CD4-positive, alpha-beta memory T cell (primary cell): ENCODE results near the gene RPRD1A. TPM values are rescaled to one million over a fixed set of nuclear protein-coding genes. Genes with fewer than 3 reads are reported as not detected.
"Not testable (repeated sequence)": the region's sequence is repeated elsewhere in the genome, so short reads cannot be mapped to it uniquely, and the experiment has no call there.

Source experiments
- CTCF ChIA-PET: fragments of 350-600 bp; sonication (Branson Sonifier 250); formaldehyde crosslinking; loops from one replicate; lab custom pipeline; 2021; ENCODE audit warnings: inconsistent platforms; ENCODE audit not compliant: partially characterized antibody; lab: Charles Lee
- POLR2A ChIA-PET: fragments of 350-600 bp; sonication (Branson Sonifier 250); formaldehyde crosslinking; loops from one replicate; lab custom pipeline; 2021; ENCODE audit not compliant: partially characterized antibody; lab: Charles Lee
- DNase-seq, 5 donors: peaks; one replicate each; pipeline versions ENCODE4 v3.0.0 to v3.0.0-alpha.2; 2020 to 2022; ENCODE audit warnings: mixed read lengths in 1 of 5
- H3K27ac ChIP-seq: one replicate; pipeline ENCODE4 v1.7.0; 2013; ENCODE audit warnings: low read depth, low read length
- H3K27me3 ChIP-seq: 2 replicates; pipeline ENCODE4 v1.7.0; 2013; ENCODE audit warnings: mild to moderate bottlenecking, low read length, moderate library complexity; ENCODE audit not compliant: insufficient read depth
- H3K36me3 ChIP-seq: 2 replicates; pipeline ENCODE4 v1.7.0; 2013; ENCODE audit warnings: mild to moderate bottlenecking, low read length, moderate library complexity; ENCODE audit not compliant: insufficient read depth
- H3K4me1 ChIP-seq: 2 replicates; pipeline ENCODE4 v1.7.0; 2013; ENCODE audit warnings: mild to moderate bottlenecking, low read length, moderate library complexity; ENCODE audit not compliant: insufficient read depth
- H3K4me3 ChIP-seq, 2 donors: one replicate each; pipeline ENCODE4 v1.7.0; 2013; ENCODE audit warnings: low read length in 2 of 2, mild to moderate bottlenecking in 1 of 2
- H3K9me3 ChIP-seq, 2 donors: one replicate each; pipeline ENCODE4 v1.7.0; 2013; ENCODE audit warnings: low read length in 2 of 2, control low read depth in 1 of 2; ENCODE audit not compliant: control insufficient read depth in 1 of 2
- H3K27ac Mint-ChIP-seq, 7 donors: one replicate each; pipeline ENCODE4 v1.8.0; 2020 to 2021; ENCODE audit warnings: mixed read lengths in 7 of 7, mild to moderate bottlenecking in 6 of 7, inconsistent platforms in 3 of 7, moderate library complexity in 3 of 7
- H3K27me3 Mint-ChIP-seq, 2 donors: one replicate each; pipeline ENCODE4 v1.8.0; 2020 to 2021; ENCODE audit warnings: mixed read lengths in 2 of 2
- H3K36me3 Mint-ChIP-seq, 2 donors: one replicate each; pipeline ENCODE4 v1.8.0; 2020 to 2021; ENCODE audit warnings: mixed read lengths in 2 of 2, inconsistent platforms in 1 of 2, mild to moderate bottlenecking in 1 of 2
- H3K4me1 Mint-ChIP-seq, 4 donors: one replicate each; pipeline ENCODE4 v1.8.0; 2020 to 2021; ENCODE audit warnings: mixed read lengths in 4 of 4, mild to moderate bottlenecking in 1 of 4
- H3K4me3 Mint-ChIP-seq, 8 donors: one replicate each; pipeline ENCODE4 v1.8.0; 2020 to 2021; ENCODE audit warnings: mixed read lengths in 8 of 8, mild to moderate bottlenecking in 7 of 8, moderate library complexity in 6 of 8, inconsistent platforms in 3 of 8
- H3K9me3 Mint-ChIP-seq, 8 donors: one replicate each; pipeline ENCODE4 v1.8.0; 2020 to 2021; ENCODE audit warnings: mixed read lengths in 8 of 8, mild to moderate bottlenecking in 5 of 8, inconsistent platforms in 3 of 8, moderate library complexity in 1 of 8
- intact Hi-C: fragments of 100-400 bp; cut with micrococcal nuclease; formaldehyde crosslinking; loops from one replicate; pipeline ENCODE4 v1.15.1; 2023
- polyA plus RNA-seq, 2 donors: library from polyadenylated mRNA; unstranded; fragments of 300-500 nt; fragmentation: Illumina TruSeq; gene quantifications; one replicate each; pipeline ENCODE4 v1.2.3, GENCODE V29; 2021
- total RNA-seq, 2 experiments: library from RNA; stranded (reverse); gene quantifications; one replicate each; pipeline ENCODE4 v1.2.3, GENCODE V29; 2021

The RPRD1A gene
- total and polyA plus RNA-seq, 4 experiments from 2014 or later, result 6.1 to 42.3 (median 26.5) TPM

GRCh38 chr18:36083729-36084128, 16.4 kb upstream of the RPRD1A start:
- Mint-ChIP-seq H3K27me3 (peaks cover 2% of the 10 kb centered on the region in 2 donors), H3K4me3 (no peak overlapping the region), H3K4me1 (no peaks in the 10 kb centered on the region), H3K9me3 (peaks cover 4 to 27% (median 21%) of the 10 kb centered on the region in 8 donors), H3K36me3 (peaks cover 4 to 5% of the 10 kb centered on the region in 2 donors), H3K27ac (no peak overlapping the region)
- H3K27me3 ChIP-seq, result no peaks in the 10 kb centered on the region
- no peaks in the 10 kb centered on the region for H3K4me1 ChIP-seq
- CTCF ChIA-PET, result interaction anchor here (1.3 kb wide), 1 partner anchor 16 kb away, joined by 4 read pairs; no protein-coding TSS in a partner anchor
- intact Hi-C loops, result no loop called here
- peaks cover 0 to 7% of the 10 kb centered on the region in 2 donors for H3K9me3 ChIP-seq
- POLR2A ChIA-PET, result no interaction called here
- H3K4me3 ChIP-seq, result no peak overlapping the region
- no peak overlapping the region for H3K27ac ChIP-seq
- no peak for DNase-seq
- no peaks in the 10 kb centered on the region for H3K36me3 ChIP-seq

GRCh38 chr18:36081118-36081517, 13.8 kb upstream of the RPRD1A start:
- H3K27ac ChIP-seq, intact Hi-C loops, H3K27me3 Mint-ChIP-seq, H3K27ac Mint-ChIP-seq, H3K4me1 ChIP-seq, DNase-seq, H3K4me1 Mint-ChIP-seq, H3K4me3 Mint-ChIP-seq, H3K36me3 ChIP-seq, POLR2A ChIA-PET, H3K9me3 ChIP-seq, H3K4me3 ChIP-seq, H3K27me3 ChIP-seq, H3K36me3 Mint-ChIP-seq, CTCF ChIA-PET: not testable (repeated sequence)
- H3K9me3 Mint-ChIP-seq, result peaks cover 4 to 29% (median 21%) of the 10 kb centered on the region in 8 donors

- no peak overlapping the region for H3K27ac Mint-ChIP-seq
- Histone ChIP-seq H3K36me3 (no peaks in the 10 kb centered on the region), H3K4me1 (no peaks in the 10 kb centered on the region), H3K9me3 (peaks cover 0 to 7% of the 10 kb centered on the region in 2 donors), H3K27ac (no peak overlapping the region), H3K4me3 (no peak overlapping the region), H3K27me3 (no peaks in the 10 kb centered on the region)
- H3K9me3 Mint-ChIP-seq, result peaks cover 4 to 29% (median 20%) of the 10 kb centered on the region in 8 donors
- H3K27me3 Mint-ChIP-seq, result peaks cover 4 to 8% of the 10 kb centered on the region in 2 donors
- POLR2A ChIA-PET, result no interaction called here
- H3K4me1 Mint-ChIP-seq, result no peaks in the 10 kb centered on the region
- CTCF ChIA-PET, result no interaction called here
- no peak overlapping the region for H3K4me3 Mint-ChIP-seq
- peaks cover 4 to 5% of the 10 kb centered on the region in 2 donors for H3K36me3 Mint-ChIP-seq
- no peak for DNase-seq
- intact Hi-C loops, result no loop called here
These were observed 11.6 kb upstream of the RPRD1A start for GRCh38 chr18:36078751-36079529.

- POLR2A ChIA-PET, intact Hi-C loops: not testable (repeated sequence)
These were observed 10.4 kb upstream of the RPRD1A start for GRCh38 chr18:36077764-36078163.

GRCh38 chr18:36075862-36076587, 8.7 kb upstream of the RPRD1A start:
- no peaks in the 10 kb centered on the region for H3K27me3 ChIP-seq
- no peak for DNase-seq
- intact Hi-C loops, result no loop called here
- peaks cover 0 to under 1% of the 10 kb centered on the region in 2 donors for H3K9me3 ChIP-seq
- no peaks in the 10 kb centered on the region for H3K4me1 ChIP-seq
- no peak overlapping the region for H3K4me3 ChIP-seq
- peaks cover 5 to 11% of the 10 kb centered on the region in 2 donors for H3K27me3 Mint-ChIP-seq
- H3K27ac ChIP-seq, result no peak overlapping the region
- H3K27ac Mint-ChIP-seq, result no peak overlapping the region
- no peaks in the 10 kb centered on the region for H3K4me1 Mint-ChIP-seq
- no peaks in the 10 kb centered on the region for H3K36me3 ChIP-seq
- CTCF ChIA-PET, result no interaction called here
- POLR2A ChIA-PET, result no interaction called here
- peaks cover 0 to 21% (median 15%) of the 10 kb centered on the region in 8 donors for H3K9me3 Mint-ChIP-seq
- H3K36me3 Mint-ChIP-seq, result peaks cover 2 to 5% of the 10 kb centered on the region in 2 donors
- H3K4me3 Mint-ChIP-seq, result no peak overlapping the region

More at GRCh38 chr18:36077764-36078163, 10.4 kb upstream of the RPRD1A start:
- H3K27me3 ChIP-seq, H3K36me3 Mint-ChIP-seq, H3K27ac ChIP-seq, H3K4me1 ChIP-seq, H3K4me3 ChIP-seq, H3K36me3 ChIP-seq, H3K9me3 ChIP-seq, CTCF ChIA-PET, DNase-seq, H3K27ac Mint-ChIP-seq, H3K4me3 Mint-ChIP-seq, H3K4me1 Mint-ChIP-seq: not testable (repeated sequence)
- H3K9me3 Mint-ChIP-seq, result peaks cover 4 to 29% (median 20%) of the 10 kb centered on the region in 8 donors
- H3K27me3 Mint-ChIP-seq, result peaks cover 7 to 14% of the 10 kb centered on the region in 2 donors

- Histone ChIP-seq H3K4me3 (no peak overlapping the region), H3K27me3 (no peaks in the 10 kb centered on the region), H3K9me3 (no peaks in the 10 kb centered on the region), H3K36me3 (no peaks in the 10 kb centered on the region), H3K4me1 (no peaks in the 10 kb centered on the region), H3K27ac (no peak overlapping the region)
- no peak overlapping the region for H3K4me3 Mint-ChIP-seq
- CTCF ChIA-PET, result interaction anchor here (1.3 kb wide), 1 partner anchor 20 kb away, joined by 3 read pairs; no protein-coding TSS in a partner anchor
- POLR2A ChIA-PET, result no interaction called here
- peaks cover 0 to 8% (median 1%) of the 10 kb centered on the region in 8 donors for H3K9me3 Mint-ChIP-seq
- DNase-seq, result no peak
- peaks cover 0 to 2% (median 0%) of the 10 kb centered on the region in 4 donors for H3K4me1 Mint-ChIP-seq
- peaks cover 6 to 11% of the 10 kb centered on the region in 2 donors for H3K27me3 Mint-ChIP-seq
- H3K36me3 Mint-ChIP-seq, result no peaks in the 10 kb centered on the region
- intact Hi-C loops, result no loop called here
- no peak overlapping the region for H3K27ac Mint-ChIP-seq
These were observed 7.1 kb upstream of the RPRD1A start for GRCh38 chr18:36074435-36074834.

- ChIA-PET CTCF (interaction anchor here (0.7 to 1.3 kb wide), 2 partner anchors 21 to 53 kb away, joined by 3 read pairs; no protein-coding TSS in a partner anchor), POLR2A (no interaction called here)
- peaks cover 0 to 2% (median 0%) of the 10 kb centered on the region in 8 donors for H3K9me3 Mint-ChIP-seq
- no peak overlapping the region for H3K27ac ChIP-seq
- H3K4me3 Mint-ChIP-seq, result no peak overlapping the region
- H3K4me1 ChIP-seq, result no peaks in the 10 kb centered on the region
- H3K36me3 ChIP-seq, result no peaks in the 10 kb centered on the region
- H3K27ac Mint-ChIP-seq, result no peak overlapping the region
- H3K27me3 Mint-ChIP-seq, result peaks cover 6 to 11% of the 10 kb centered on the region in 2 donors
- intact Hi-C loops, result no loop called here
- peaks cover 0 to 2% (median 0%) of the 10 kb centered on the region in 4 donors for H3K4me1 Mint-ChIP-seq
- H3K27me3 ChIP-seq, result no peaks in the 10 kb centered on the region
- H3K36me3 Mint-ChIP-seq, result no peaks in the 10 kb centered on the region
- H3K4me3 ChIP-seq, result no peak overlapping the region
- no peak for DNase-seq
- H3K9me3 ChIP-seq, result no peaks in the 10 kb centered on the region
These were observed 6.3 kb upstream of the RPRD1A start for GRCh38 chr18:36073676-36074075.
